Endothelial cell of umbilical vein (primary cell): ENCODE results near the gene SEMA7A. TPM values are rescaled to one million over a fixed set of nuclear protein-coding genes. Genes with fewer than 3 reads are reported as not detected.

ENCODE experiments used
- BruUV-seq: library from RNA; stranded (reverse); fragments of 400-500 nt; replicated peaks from 2 replicates; lab custom pipeline; 2021; lab: Mats Ljungman, UMichigan
- CTCF ChIA-PET: fragments of 300-600, 350-600 bp; sonication (Branson Sonifier 250); formaldehyde crosslinking; loops from one replicate; lab custom pipeline; 2021; ENCODE audit warnings: antibody characterized with exemption, inconsistent platforms; lab: Charles Lee
- POLR2A ChIA-PET: fragments of 300-600, 350-600 bp; sonication (Branson Sonifier 250); formaldehyde crosslinking; loops from one replicate; lab custom pipeline; 2021; ENCODE audit warnings: antibody characterized with exemption, inconsistent platforms; lab: Charles Lee
- DNase-seq: peaks from one replicate; pipeline ENCODE4 v3.0.0-alpha.2; 2011; ENCODE audit warnings: low read depth, low spot score
- FAIRE-seq: peaks from 2 replicates; lab custom pipeline; 2011; peaks lifted over from hg19 to GRCh38; lab: Jason Lieb, UNC
- H2AFZ ChIP-seq: 2 replicates; pipeline ENCODE4 v1.6.0; 2012; ENCODE audit warnings: low read depth, low read length, control low read depth, inconsistent platforms
- H3K27ac ChIP-seq: 2 replicates; pipeline ENCODE4 v1.5.1; 2011; ENCODE audit warnings: low read depth, mild to moderate bottlenecking, control low read depth, low read length, moderate library complexity; ENCODE audit not compliant: insufficient read depth
- H3K27me3 ChIP-seq, 2 experiments: 2 replicates each; pipeline versions ENCODE4 v1.6.0 to v1.6.1; 2011; ENCODE audit warnings: low read length in 2 of 2, mixed read lengths in 1 of 2; ENCODE audit not compliant: control insufficient read depth in 2 of 2, insufficient read depth in 2 of 2
- H3K36me3 ChIP-seq, 2 experiments: 2 replicates in 1 of 2; 3 replicates in 1 of 2; pipeline ENCODE4 v1.5.1; 2011; ENCODE audit warnings: low read length in 2 of 2, mild to moderate bottlenecking in 1 of 2, moderate library complexity in 1 of 2; ENCODE audit not compliant: control insufficient read depth in 2 of 2, insufficient read depth in 2 of 2; ENCODE audit errors: extremely low read depth in 1 of 2
- H3K4me1 ChIP-seq: 3 replicates; pipeline ENCODE4 v1.5.1; 2011; ENCODE audit warnings: mild to moderate bottlenecking, low read length; ENCODE audit not compliant: control insufficient read depth, insufficient read depth; ENCODE audit errors: extremely low read depth
- H3K4me2 ChIP-seq: 2 replicates; pipeline ENCODE4 v1.6.1; 2011; ENCODE audit warnings: low read length, control low read depth, mixed read lengths; ENCODE audit not compliant: insufficient read depth
- H3K4me3 ChIP-seq, 3 experiments: fragments of 200-600 bp in 1 of 3; sonication (generic), shearing (Covaris generic) in 1 of 3; replicated peaks in 1 of 3; 2 replicates each; pipeline ENCODE4 v1.5.1; 2011 to 2016; ENCODE audit warnings: control low read depth in 3 of 3, low read length in 3 of 3, mild to moderate bottlenecking in 2 of 3, inconsistent platforms in 1 of 3, low read depth in 1 of 3, moderate library complexity in 1 of 3; ENCODE audit not compliant: insufficient read depth in 1 of 3
- H3K79me2 ChIP-seq: 2 replicates; pipeline ENCODE4 v1.6.0; 2012; ENCODE audit warnings: low read length, inconsistent platforms; ENCODE audit not compliant: control insufficient read depth, insufficient read depth
- H3K9ac ChIP-seq: replicated peaks from 2 replicates; pipeline ENCODE3; 2011; ENCODE audit warnings: low read length, control low read depth; ENCODE audit not compliant: insufficient read depth; ENCODE audit errors: extremely low read depth
- H3K9me1 ChIP-seq: replicated peaks from 3 replicates; pipeline ENCODE4 v1.6.0; 2011; ENCODE audit warnings: mild to moderate bottlenecking, low read length; ENCODE audit not compliant: control insufficient read depth, insufficient read depth; ENCODE audit errors: extremely low read depth
- H3K9me3 ChIP-seq: replicated peaks from 2 replicates; pipeline ENCODE4 v1.5.1; 2012; ENCODE audit warnings: low read length, inconsistent platforms; ENCODE audit not compliant: control insufficient read depth, insufficient read depth
- H4K20me1 ChIP-seq: replicated peaks from 2 replicates; pipeline ENCODE3; 2011; ENCODE audit warnings: mild to moderate bottlenecking, low read length; ENCODE audit not compliant: control insufficient read depth, insufficient read depth; ENCODE audit errors: extremely low read depth
- EZH2 ChIP-seq: IDR thresholded peaks from 2 replicates; pipeline ENCODE4 v1.6.1; 2012; ENCODE audit warnings: borderline replicate concordance, low read depth, mild to moderate bottlenecking, moderate library complexity, low read length, inconsistent platforms; ENCODE audit not compliant: severe bottlenecking
- FOS ChIP-seq: IDR thresholded peaks from 2 replicates; pipeline ENCODE4 v1.6.1; 2011; ENCODE audit warnings: mild to moderate bottlenecking, low read length, moderate library complexity, borderline replicate concordance; ENCODE audit not compliant: insufficient read depth
- GATA2 ChIP-seq: IDR thresholded peaks from 2 replicates; pipeline ENCODE4 v1.7.0; 2011; ENCODE audit warnings: low read depth, mild to moderate bottlenecking, moderate library complexity, mixed read lengths, low read length; ENCODE audit not compliant: insufficient read length, insufficient read depth
- JUN ChIP-seq: IDR thresholded peaks from 2 replicates; pipeline ENCODE4 v1.6.1; 2011; ENCODE audit warnings: borderline replicate concordance, low read depth; ENCODE audit not compliant: insufficient read length, insufficient read depth
- MYC ChIP-seq: IDR thresholded peaks from one replicate; pipeline ENCODE4 v1.6.1; 2011; ENCODE audit warnings: mild to moderate bottlenecking, low read depth, low read length
- POLR2A ChIP-seq: IDR thresholded peaks from 2 replicates; pipeline ENCODE4 v1.6.1; 2012; ENCODE audit warnings: low read depth, mild to moderate bottlenecking, control low read depth, low read length
- POLR2AphosphoS5 ChIP-seq: IDR thresholded peaks from 2 replicates; pipeline ENCODE4 v1.6.1; 2012; ENCODE audit warnings: low read depth, mild to moderate bottlenecking, control low read depth, low read length, moderate library complexity; ENCODE audit not compliant: insufficient read depth
- dilution Hi-C: fragments of 300-500 bp; cut with MboI; formaldehyde crosslinking; loops from one replicate; pipeline ENCODE4 v1.15.0; 2019; ENCODE audit warnings: low sequenced_read_pairs; ENCODE audit not compliant: extremely low pct_ligation_motif_present
- intact Hi-C: fragments of 100-400 bp; cut with micrococcal nuclease; formaldehyde crosslinking; loops from one replicate; pipeline ENCODE4 v1.10.0; 2022
- polyA plus RNA-seq, 4 experiments: library from polyadenylated mRNA; depleted of rRNA in 3 of 4; stranded (reverse) in 3 of 4; unstranded in 1 of 4; fragments of >200 nt; gene quantifications; 2 replicates each; pipeline versions ENCODE4 v1.2.1 to v1.2.3, GENCODE V29; 2011 to 2012; ENCODE audit warnings: missing spikeins in 1 of 4
- total RNA-seq: library from RNA; stranded (reverse); gene quantifications from 2 replicates; pipeline ENCODE4 v1.2.3, GENCODE V29; 2021
- TF ChIP-seq, protein P1 (sequence below), 2 donors: IDR thresholded peaks; 1 replicate in 1 of 2; 2 replicates in 1 of 2; pipeline ENCODE4 v1.5.1; 2011; ENCODE audit warnings: low read length in 2 of 2, mild to moderate bottlenecking in 2 of 2, moderate library complexity in 2 of 2, control low read depth in 1 of 2, inconsistent platforms in 1 of 2, low read depth in 1 of 2; ENCODE audit not compliant: insufficient read depth in 1 of 2; ENCODE audit errors: extremely low read depth in 1 of 2
- TF ChIP-seq, protein P2 (sequence below): IDR thresholded peaks from 2 replicates; pipeline ENCODE4 v1.6.1; 2011; ENCODE audit not compliant: insufficient read depth, insufficient read length

The SEMA7A gene
- total and polyA plus RNA-seq, 2 donors (not counting 3 experiments of a cell fraction or from before 2014, with no cell fraction given): 1.7 to 2.0 TPM

DNA sequence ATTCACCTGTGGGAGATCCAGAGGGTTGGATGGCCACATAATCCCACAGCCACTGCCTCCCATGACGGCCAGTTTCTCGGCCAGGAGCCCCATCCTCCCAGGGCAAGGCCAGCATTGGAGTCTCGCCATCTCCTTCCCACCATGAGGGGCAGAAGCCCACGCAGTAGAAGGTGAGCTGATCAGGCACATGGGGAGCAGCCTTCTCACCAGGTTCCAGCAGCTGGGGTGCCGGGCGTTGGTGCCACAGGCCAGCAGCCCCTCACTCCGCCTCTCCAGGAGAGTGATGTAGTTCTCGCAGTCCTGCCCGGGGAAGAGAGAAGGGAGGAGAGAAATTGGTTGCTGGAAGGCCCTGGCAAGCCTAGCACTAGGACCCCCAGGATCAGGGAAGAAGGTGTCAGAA lies 16.1 kb downstream of the SEMA7A start:
- POLR2A ChIA-PET: no interaction called here
- Histone ChIP-seq H4K20me1 (no peaks in the 10 kb centered on the region), H3K4me1 (no peaks in the 10 kb centered on the region), H3K9me3 (no peaks in the 10 kb centered on the region), H2AFZ (no peak overlapping the region), H3K4me3 (no peak overlapping the region), H3K27ac (no peak overlapping the region), H3K79me2 (no peaks in the 10 kb centered on the region), H3K27me3 (no peaks in the 10 kb centered on the region), H3K36me3 (no peaks in the 10 kb centered on the region), H3K9ac (no peak overlapping the region), H3K4me2 (no peak overlapping the region), H3K9me1 (no peaks in the 10 kb centered on the region)
- CTCF ChIA-PET: no interaction called here
- DNase-seq: no peak
- intact Hi-C loops: no loop called here
- BruUV-seq: no TSS peak
- dilution Hi-C loops: no loop called here
- TF ChIP-seq FOS: no peak
- no peak for TF ChIP-seq MYC
- TF ChIP-seq, protein P1, sequence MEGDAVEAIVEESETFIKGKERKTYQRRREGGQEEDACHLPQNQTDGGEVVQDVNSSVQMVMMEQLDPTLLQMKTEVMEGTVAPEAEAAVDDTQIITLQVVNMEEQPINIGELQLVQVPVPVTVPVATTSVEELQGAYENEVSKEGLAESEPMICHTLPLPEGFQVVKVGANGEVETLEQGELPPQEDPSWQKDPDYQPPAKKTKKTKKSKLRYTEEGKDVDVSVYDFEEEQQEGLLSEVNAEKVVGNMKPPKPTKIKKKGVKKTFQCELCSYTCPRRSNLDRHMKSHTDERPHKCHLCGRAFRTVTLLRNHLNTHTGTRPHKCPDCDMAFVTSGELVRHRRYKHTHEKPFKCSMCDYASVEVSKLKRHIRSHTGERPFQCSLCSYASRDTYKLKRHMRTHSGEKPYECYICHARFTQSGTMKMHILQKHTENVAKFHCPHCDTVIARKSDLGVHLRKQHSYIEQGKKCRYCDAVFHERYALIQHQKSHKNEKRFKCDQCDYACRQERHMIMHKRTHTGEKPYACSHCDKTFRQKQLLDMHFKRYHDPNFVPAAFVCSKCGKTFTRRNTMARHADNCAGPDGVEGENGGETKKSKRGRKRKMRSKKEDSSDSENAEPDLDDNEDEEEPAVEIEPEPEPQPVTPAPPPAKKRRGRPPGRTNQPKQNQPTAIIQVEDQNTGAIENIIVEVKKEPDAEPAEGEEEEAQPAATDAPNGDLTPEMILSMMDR (IDR thresholded peaks at IDR 0.05; ENCODE audit: extremely low read depth in 1 of 2, insufficient read depth in 1 of 2, low read depth in 1 of 2, low read length in 2 of 2): no peak
- FAIRE-seq: no peak

DNA sequence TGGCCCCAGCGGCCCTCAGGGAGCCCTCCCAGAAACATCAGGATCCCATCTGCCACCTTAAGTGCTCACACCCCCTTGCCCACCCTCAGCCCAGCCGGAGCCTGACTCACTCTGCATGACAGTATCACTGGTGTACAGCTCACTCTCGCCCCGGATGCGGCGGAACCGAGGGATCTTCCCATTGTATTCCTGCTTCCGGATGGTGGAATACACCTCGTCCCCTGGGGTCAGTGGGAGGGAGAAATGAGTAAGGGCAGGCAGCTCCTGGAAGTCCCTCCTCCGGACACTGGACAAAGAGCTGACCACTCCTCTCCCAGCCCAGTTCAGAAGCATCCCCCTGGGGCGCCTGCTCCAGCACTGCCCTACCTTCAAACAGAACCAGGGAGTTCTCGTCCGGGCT lies 16.5 kb downstream of the SEMA7A start:
- TF ChIP-seq POLR2A: no peak
- TF ChIP-seq, protein P1 (IDR thresholded peaks at IDR 0.05; ENCODE audit: extremely low read depth in 1 of 2, insufficient read depth in 1 of 2, low read depth in 1 of 2, low read length in 2 of 2): no peak
- TF ChIP-seq EZH2: no peak
- TF ChIP-seq POLR2AphosphoS5: no peak
- TF ChIP-seq, protein P2, sequence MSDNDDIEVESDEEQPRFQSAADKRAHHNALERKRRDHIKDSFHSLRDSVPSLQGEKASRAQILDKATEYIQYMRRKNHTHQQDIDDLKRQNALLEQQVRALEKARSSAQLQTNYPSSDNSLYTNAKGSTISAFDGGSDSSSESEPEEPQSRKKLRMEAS: no peak
- no peak for TF ChIP-seq GATA2
- no peak for TF ChIP-seq MYC
- no peak for TF ChIP-seq FOS
- no peak for TF ChIP-seq JUN
- Histone ChIP-seq H3K9me3 (no peaks in the 10 kb centered on the region), H3K27ac (no peak overlapping the region), H3K4me3 (no peak overlapping the region), H3K79me2 (no peaks in the 10 kb centered on the region), H2AFZ (no peak overlapping the region), H3K36me3 (no peaks in the 10 kb centered on the region), H3K9ac (no peak overlapping the region), H3K27me3 (no peaks in the 10 kb centered on the region), H3K4me1 (no peaks in the 10 kb centered on the region), H3K9me1 (no peaks in the 10 kb centered on the region), H4K20me1 (no peaks in the 10 kb centered on the region), H3K4me2 (no peak overlapping the region)
- no TSS peak for BruUV-seq
- DNase-seq: no peak
- no peak for FAIRE-seq
- ChIA-PET CTCF (no interaction called here), POLR2A (no interaction called here)
- intact Hi-C loops: no loop called here
- dilution Hi-C loops: no loop called here
